ENCODE data around the gene FOXP1. TPM values are rescaled to one million over a fixed set of nuclear protein-coding genes. Genes with fewer than 3 reads are reported as not detected.
"Not testable (repeated sequence)": the region's sequence is repeated elsewhere in the genome, so short reads cannot be mapped to it uniquely, and the experiment has no call there.

Gene FOXP1
- total and polyA plus RNA-seq, 4 donors = 15.2 to 263 (median 110) TPM

GRCh38 chr3:71330505-71330904 lies 253.0 kb downstream of the FOXP1 start:
- Histone ChIP-seq H3K27me3 (ENCODE audit: control insufficient read depth in 1 of 2, insufficient read depth in 2 of 2, low read length in 1 of 2) (no peaks in the 10 kb centered on the region), H3K36me3 (ENCODE audit: control insufficient read depth in 1 of 2, insufficient read depth in 2 of 2, low read length in 1 of 2) (no peaks in the 10 kb centered on the region), H3K4me3 (ENCODE audit: low read length in 2 of 2) (no peak overlapping the region), H3K27ac (ENCODE audit: low read depth in 1 of 2, low read length in 2 of 2) (no peak overlapping the region), H3K9me3 (ENCODE audit: control insufficient read depth, low read length) (no peaks in the 10 kb centered on the region), H3K4me1 (ENCODE audit: control insufficient read depth in 1 of 2, insufficient read depth in 2 of 2, low read length in 2 of 2) (peaks cover 0 to 8% of the 10 kb centered on the region in 2 donors)
- ATAC-seq (ENCODE audit: low FRiP score) = no peak
- 97 to 98% methylated on average over 1 of the region's 1 CpG for WGBS, 2 donors
- intact Hi-C loops (cut with DNase I) = no loop called here
- no peak for DNase-seq

DNA sequence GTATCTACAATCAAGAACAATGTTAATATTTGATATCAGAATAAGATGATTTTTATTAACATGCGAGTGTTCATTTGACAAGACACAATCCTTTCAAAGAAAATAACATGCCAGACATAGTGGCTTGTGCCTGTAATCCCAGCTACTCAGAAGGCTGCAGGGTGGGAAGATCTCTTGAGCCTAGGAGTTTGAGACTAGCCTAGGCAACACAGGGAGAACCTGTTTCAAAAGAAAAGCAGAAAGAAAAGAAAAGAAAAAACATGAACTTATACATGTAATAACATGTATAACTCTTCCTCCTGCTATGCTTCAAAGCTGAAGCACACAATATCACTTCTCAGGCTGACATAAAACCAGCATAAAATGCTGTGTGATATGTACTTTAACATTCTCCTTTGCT lies 253.7 kb downstream of the FOXP1 start:
- DNase-seq (no peak), ATAC-seq (ENCODE audit: low FRiP score) (no peak)
- Histone ChIP-seq H3K27ac (ENCODE audit: low read depth in 1 of 2, low read length in 2 of 2) (no peak overlapping the region), H3K36me3 (ENCODE audit: control insufficient read depth in 1 of 2, insufficient read depth in 2 of 2, low read length in 1 of 2) (no peaks in the 10 kb centered on the region), H3K4me1 (ENCODE audit: control insufficient read depth in 1 of 2, insufficient read depth in 2 of 2, low read length in 2 of 2) (peaks cover 0 to 8% of the 10 kb centered on the region in 2 donors), H3K4me3 (ENCODE audit: low read length in 2 of 2) (no peak overlapping the region), H3K9me3 (ENCODE audit: control insufficient read depth, low read length) (no peaks in the 10 kb centered on the region), H3K27me3 (ENCODE audit: control insufficient read depth in 1 of 2, insufficient read depth in 2 of 2, low read length in 1 of 2) (no peaks in the 10 kb centered on the region)
- intact Hi-C loops (cut with DNase I) = no loop called here
- WGBS, 2 donors = 97 to 98% methylated on average over 1 of the region's 1 CpG

- 98% methylated on average over 6 to 8 of the region's 8 CpGs for WGBS, 2 donors
- no peak for ATAC-seq (ENCODE audit: low FRiP score)
Measured at GRCh38 chr3:71328926-71329325, 254.6 kb downstream of the FOXP1 start.

GRCh38 chr3:71327936-71328335 lies 255.6 kb downstream of the FOXP1 start:
- DNase-seq (no peak), ATAC-seq (ENCODE audit: low FRiP score) (no peak)
- Histone ChIP-seq H3K27me3 (ENCODE audit: control insufficient read depth in 1 of 2, insufficient read depth in 2 of 2, low read length in 1 of 2) (no peaks in the 10 kb centered on the region), H3K4me3 (ENCODE audit: low read length in 2 of 2) (no peak overlapping the region), H3K9me3 (ENCODE audit: control insufficient read depth, low read length) (no peaks in the 10 kb centered on the region), H3K36me3 (ENCODE audit: control insufficient read depth in 1 of 2, insufficient read depth in 2 of 2, low read length in 1 of 2) (no peaks in the 10 kb centered on the region), H3K4me1 (ENCODE audit: control insufficient read depth in 1 of 2, insufficient read depth in 2 of 2, low read length in 2 of 2) (peaks cover 0 to 7% of the 10 kb centered on the region in 2 donors), H3K27ac (ENCODE audit: low read depth in 1 of 2, low read length in 2 of 2) (no peak overlapping the region)
- 64 to 69% methylated on average over 4 of the region's 4 CpGs for WGBS, 2 donors
- intact Hi-C loops (cut with DNase I) = no loop called here

More at GRCh38 chr3:71328926-71329325, 254.6 kb downstream of the FOXP1 start:
- Histone ChIP-seq H3K27me3 (ENCODE audit: control insufficient read depth in 1 of 2, insufficient read depth in 2 of 2, low read length in 1 of 2) (no peaks in the 10 kb centered on the region), H3K9me3 (ENCODE audit: control insufficient read depth, low read length) (no peaks in the 10 kb centered on the region), H3K27ac (ENCODE audit: low read depth in 1 of 2, low read length in 2 of 2) (no peak overlapping the region), H3K36me3 (ENCODE audit: control insufficient read depth in 1 of 2, insufficient read depth in 2 of 2, low read length in 1 of 2) (no peaks in the 10 kb centered on the region), H3K4me3 (ENCODE audit: low read length in 2 of 2) (no peak overlapping the region), H3K4me1 (ENCODE audit: control insufficient read depth in 1 of 2, insufficient read depth in 2 of 2, low read length in 2 of 2) (peaks cover 0 to 8% of the 10 kb centered on the region in 2 donors)
- DNase-seq = no peak
- intact Hi-C loops (cut with DNase I) = no loop called here

GRCh38 chr3:71325715-71326114 lies 257.8 kb downstream of the FOXP1 start:
- Histone ChIP-seq H3K9me3 (ENCODE audit: control insufficient read depth, low read length) (no peaks in the 10 kb centered on the region), H3K4me3 (ENCODE audit: low read length in 2 of 2) (no peak overlapping the region), H3K36me3 (ENCODE audit: control insufficient read depth in 1 of 2, insufficient read depth in 2 of 2, low read length in 1 of 2) (no peaks in the 10 kb centered on the region), H3K27me3 (ENCODE audit: control insufficient read depth in 1 of 2, insufficient read depth in 2 of 2, low read length in 1 of 2) (no peaks in the 10 kb centered on the region), H3K27ac (ENCODE audit: low read depth in 1 of 2, low read length in 2 of 2) (no peak overlapping the region), H3K4me1 (ENCODE audit: control insufficient read depth in 1 of 2, insufficient read depth in 2 of 2, low read length in 2 of 2) (peaks cover 0 to 2% of the 10 kb centered on the region in 2 donors)
- no peak for DNase-seq
- WGBS, 2 donors = 77 to 83% methylated on average over 3 of the region's 3 CpGs
- ATAC-seq (ENCODE audit: low FRiP score) = no peak
- intact Hi-C loops (cut with DNase I) = no loop called here

- H3K27me3 ChIP-seq (ENCODE audit: control insufficient read depth in 1 of 2, insufficient read depth in 2 of 2, low read length in 1 of 2); H3K36me3 ChIP-seq (ENCODE audit: control insufficient read depth in 1 of 2, insufficient read depth in 2 of 2, low read length in 1 of 2); H3K9me3 ChIP-seq (ENCODE audit: control insufficient read depth, low read length); H3K27ac ChIP-seq (ENCODE audit: low read depth in 1 of 2, low read length in 2 of 2); H3K4me1 ChIP-seq (ENCODE audit: control insufficient read depth in 1 of 2, insufficient read depth in 2 of 2, low read length in 2 of 2); ATAC-seq (ENCODE audit: low FRiP score); H3K4me3 ChIP-seq (ENCODE audit: low read length in 2 of 2); DNase-seq; intact Hi-C loops (cut with DNase I): not testable (repeated sequence)
- WGBS, 2 donors = 81 to 90% methylated on average over 5 of the region's 5 CpGs
Measured at GRCh38 chr3:71324224-71324623, 259.3 kb downstream of the FOXP1 start.

DNA sequence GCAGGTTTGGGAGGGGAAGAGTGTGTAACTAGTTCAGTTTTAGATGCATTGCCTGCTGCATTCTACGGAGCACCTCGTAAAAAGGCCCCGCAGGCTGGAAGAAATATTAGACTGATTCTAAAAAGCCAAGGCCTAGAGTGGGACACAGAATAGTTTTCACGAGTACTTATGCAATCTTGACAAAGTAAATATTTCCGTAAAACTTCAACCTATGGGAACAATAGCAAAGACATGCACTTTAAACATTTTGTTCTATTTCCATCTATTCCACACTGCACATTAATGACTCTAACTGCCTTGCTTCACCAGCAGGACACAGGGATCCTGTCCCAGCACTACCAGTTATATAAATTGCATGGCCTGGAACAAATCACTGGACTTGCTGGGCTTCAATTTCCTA lies 260.0 kb downstream of the FOXP1 start:
- H3K27ac ChIP-seq (ENCODE audit: low read depth in 1 of 2, low read length in 2 of 2) = no peak overlapping the region
- H3K4me1 ChIP-seq (ENCODE audit: control insufficient read depth in 1 of 2, insufficient read depth in 2 of 2, low read length in 2 of 2) = no peaks in the 10 kb centered on the region
- no peaks in the 10 kb centered on the region for H3K9me3 ChIP-seq (ENCODE audit: control insufficient read depth, low read length)
- no peaks in the 10 kb centered on the region for H3K27me3 ChIP-seq (ENCODE audit: control insufficient read depth in 1 of 2, insufficient read depth in 2 of 2, low read length in 1 of 2)
- ATAC-seq (ENCODE audit: low FRiP score) = no peak
- 95 to 98% methylated on average over 5 of the region's 5 CpGs for WGBS, 2 donors
- no peak overlapping the region for H3K4me3 ChIP-seq (ENCODE audit: low read length in 2 of 2)
- no peak for DNase-seq
- H3K36me3 ChIP-seq (ENCODE audit: control insufficient read depth in 1 of 2, insufficient read depth in 2 of 2, low read length in 1 of 2) = no peaks in the 10 kb centered on the region
- intact Hi-C loops (cut with DNase I) = no loop called here

DNA sequence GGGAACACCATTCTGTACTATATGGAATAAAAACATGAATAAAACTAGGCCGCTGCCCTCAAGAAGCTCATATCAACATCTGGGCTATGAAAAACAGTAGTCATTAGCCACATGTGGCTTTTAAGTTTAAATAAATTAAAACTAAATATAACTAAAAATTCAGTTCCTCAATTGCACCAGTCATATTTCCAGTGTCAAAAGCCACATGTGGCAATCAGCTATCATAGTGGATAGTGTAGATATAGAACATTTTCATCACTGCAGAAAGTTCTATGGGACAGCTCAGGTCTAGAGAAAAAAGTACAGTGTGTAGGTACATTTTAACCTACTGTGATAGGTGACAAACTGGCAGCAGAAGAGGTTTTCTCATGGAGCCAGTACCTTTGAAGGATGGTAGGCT lies 261.4 kb downstream of the FOXP1 start:
- H3K4me1 ChIP-seq (ENCODE audit: control insufficient read depth in 1 of 2, insufficient read depth in 2 of 2, low read length in 2 of 2) = no peaks in the 10 kb centered on the region
- intact Hi-C loops (cut with DNase I) = no loop called here
- WGBS, 2 donors = 99 to 100% methylated on average over 1 of the region's 1 CpG

DNA sequence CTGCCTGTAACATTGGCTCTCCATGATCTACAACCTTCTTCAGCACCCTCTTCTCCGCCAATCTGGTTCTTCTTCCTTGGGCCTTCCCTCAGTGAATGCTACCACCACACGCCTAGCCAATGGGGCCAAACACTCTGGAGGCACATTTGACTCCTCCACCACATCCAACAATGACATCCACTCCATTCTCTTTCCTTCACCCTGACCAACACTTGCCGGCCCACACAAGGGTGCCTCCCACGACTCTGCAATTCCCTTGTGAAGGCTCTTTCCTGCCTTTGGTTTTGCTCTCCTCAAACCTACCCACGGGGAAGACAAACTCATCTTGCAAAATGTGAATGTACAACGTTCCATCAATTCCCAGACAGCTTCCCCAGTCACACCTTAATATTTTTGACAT lies 263.8 kb downstream of the FOXP1 start:
- DNase-seq (no peak), ATAC-seq (ENCODE audit: low FRiP score) (no peak)
- Histone ChIP-seq H3K36me3 (ENCODE audit: control insufficient read depth in 1 of 2, insufficient read depth in 2 of 2, low read length in 1 of 2) (no peaks in the 10 kb centered on the region), H3K27me3 (ENCODE audit: control insufficient read depth in 1 of 2, insufficient read depth in 2 of 2, low read length in 1 of 2) (no peaks in the 10 kb centered on the region), H3K4me1 (ENCODE audit: control insufficient read depth in 1 of 2, insufficient read depth in 2 of 2, low read length in 2 of 2) (no peaks in the 10 kb centered on the region), H3K9me3 (ENCODE audit: control insufficient read depth, low read length) (no peaks in the 10 kb centered on the region), H3K4me3 (ENCODE audit: low read length in 2 of 2) (no peak overlapping the region), H3K27ac (ENCODE audit: low read depth in 1 of 2, low read length in 2 of 2) (no peak overlapping the region)
- intact Hi-C loops (cut with DNase I) = loop anchor here in 1 of 2 donors (10.0 kb wide), 1 partner anchor 765 kb away; no protein-coding TSS in a partner anchor
- WGBS, 2 donors = 93 to 95% methylated on average over 6 of the region's 6 CpGs

More for the DNA sequence above, 261.4 kb downstream of the FOXP1 start:
- Histone ChIP-seq H3K36me3 (ENCODE audit: control insufficient read depth in 1 of 2, insufficient read depth in 2 of 2, low read length in 1 of 2) (no peaks in the 10 kb centered on the region), H3K27ac (ENCODE audit: low read depth in 1 of 2, low read length in 2 of 2) (no peak overlapping the region), H3K9me3 (ENCODE audit: control insufficient read depth, low read length) (no peaks in the 10 kb centered on the region), H3K4me3 (ENCODE audit: low read length in 2 of 2) (no peak overlapping the region), H3K27me3 (ENCODE audit: control insufficient read depth in 1 of 2, insufficient read depth in 2 of 2, low read length in 1 of 2) (no peaks in the 10 kb centered on the region)
- ATAC-seq (ENCODE audit: low FRiP score) (no peak), DNase-seq (no peak)
